Measurements from ENCODE around the gene RYR2. TPM values are rescaled to one million over a fixed set of nuclear protein-coding genes. Genes with fewer than 3 reads are reported as not detected.

RYR2 gene
- total RNA-seq, 6 donors from 2014 or later = 1.8 to 23.0 (median 3.7) TPM

DNA sequence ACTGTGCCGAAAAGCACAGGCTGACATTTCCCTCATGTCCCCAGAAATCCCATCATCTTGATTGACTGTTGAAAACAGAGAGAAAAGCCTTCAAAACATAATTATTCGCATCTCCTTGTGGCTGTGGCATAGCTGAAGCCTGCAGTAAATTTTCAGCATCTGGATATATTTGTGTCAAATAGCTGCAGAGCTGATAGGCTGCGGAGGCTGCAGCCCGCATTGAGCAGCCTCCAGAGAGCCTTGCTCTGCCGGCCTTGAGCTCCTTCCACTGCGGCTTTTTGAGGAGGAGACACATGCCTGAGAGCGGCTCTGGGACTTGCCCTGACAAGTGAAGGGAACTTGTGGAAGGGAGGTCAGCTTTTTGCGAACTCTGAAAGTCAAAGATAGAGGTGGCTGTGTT is 144.7 kb downstream of the RYR2 start:
- WGBS, 2 donors = 65% methylated on average over 6 to 8 of the region's 8 CpGs
- Histone ChIP-seq H3K27ac (no peak overlapping the region), H3K4me1 (no peaks in the 10 kb centered on the region), H3K27me3 (no peaks in the 10 kb centered on the region), H3K9me3 (no peaks in the 10 kb centered on the region), H3K4me3 (no peak overlapping the region), H3K36me3 (no peaks in the 10 kb centered on the region)
- TF ChIP-seq EP300 (IDR thresholded peaks at IDR 0.05) (no peak), POLR2A (IDR thresholded peaks at IDR 0.05) (no peak), POLR2AphosphoS5 (IDR thresholded peaks at IDR 0.05) (no peak)
- TF ChIP-seq, protein P1, sequence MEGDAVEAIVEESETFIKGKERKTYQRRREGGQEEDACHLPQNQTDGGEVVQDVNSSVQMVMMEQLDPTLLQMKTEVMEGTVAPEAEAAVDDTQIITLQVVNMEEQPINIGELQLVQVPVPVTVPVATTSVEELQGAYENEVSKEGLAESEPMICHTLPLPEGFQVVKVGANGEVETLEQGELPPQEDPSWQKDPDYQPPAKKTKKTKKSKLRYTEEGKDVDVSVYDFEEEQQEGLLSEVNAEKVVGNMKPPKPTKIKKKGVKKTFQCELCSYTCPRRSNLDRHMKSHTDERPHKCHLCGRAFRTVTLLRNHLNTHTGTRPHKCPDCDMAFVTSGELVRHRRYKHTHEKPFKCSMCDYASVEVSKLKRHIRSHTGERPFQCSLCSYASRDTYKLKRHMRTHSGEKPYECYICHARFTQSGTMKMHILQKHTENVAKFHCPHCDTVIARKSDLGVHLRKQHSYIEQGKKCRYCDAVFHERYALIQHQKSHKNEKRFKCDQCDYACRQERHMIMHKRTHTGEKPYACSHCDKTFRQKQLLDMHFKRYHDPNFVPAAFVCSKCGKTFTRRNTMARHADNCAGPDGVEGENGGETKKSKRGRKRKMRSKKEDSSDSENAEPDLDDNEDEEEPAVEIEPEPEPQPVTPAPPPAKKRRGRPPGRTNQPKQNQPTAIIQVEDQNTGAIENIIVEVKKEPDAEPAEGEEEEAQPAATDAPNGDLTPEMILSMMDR (IDR thresholded peaks at IDR 0.05) = no peak
- DNase-seq (no peak), ATAC-seq (ENCODE audit: low FRiP score in 2 of 2) (no peak)

DNA sequence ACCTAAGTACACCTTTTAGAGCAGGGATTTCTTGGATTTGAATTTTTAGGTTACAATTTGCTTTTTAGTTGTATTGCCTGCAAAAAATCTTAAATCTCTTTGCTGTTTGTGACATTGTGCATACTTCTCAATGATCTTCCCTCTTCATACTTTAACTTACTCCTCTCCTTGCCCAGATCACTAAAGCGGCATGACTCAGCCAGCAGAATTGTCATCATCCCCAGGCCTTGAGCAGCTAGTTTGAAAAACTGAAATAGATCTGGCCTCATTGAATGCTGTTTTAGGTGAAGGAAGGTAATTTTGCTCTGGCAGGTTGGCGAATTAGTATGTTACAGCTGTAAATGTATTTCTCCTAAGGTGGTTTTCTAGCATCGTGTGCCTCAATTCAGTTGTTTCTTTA is 145.9 kb downstream of the RYR2 start:
- TF ChIP-seq, protein P1 (IDR thresholded peaks at IDR 0.05) = no peak
- TF ChIP-seq POLR2A (IDR thresholded peaks at IDR 0.05) (no peak), POLR2AphosphoS5 (IDR thresholded peaks at IDR 0.05) (no peak), EP300 (IDR thresholded peaks at IDR 0.05) (no peak)
- DNase-seq = no peak
- no peaks in the 10 kb centered on the region for H3K4me1 ChIP-seq
- H3K4me3 ChIP-seq = no peak overlapping the region
- WGBS, 2 donors = 91 to 92% methylated on average over 3 of the region's 3 CpGs
- H3K27me3 ChIP-seq = no peaks in the 10 kb centered on the region
- H3K36me3 ChIP-seq = no peaks in the 10 kb centered on the region
- ATAC-seq (ENCODE audit: low FRiP score in 2 of 2) = no peak
- no peak overlapping the region for H3K27ac ChIP-seq
- H3K9me3 ChIP-seq = no peaks in the 10 kb centered on the region

DNA sequence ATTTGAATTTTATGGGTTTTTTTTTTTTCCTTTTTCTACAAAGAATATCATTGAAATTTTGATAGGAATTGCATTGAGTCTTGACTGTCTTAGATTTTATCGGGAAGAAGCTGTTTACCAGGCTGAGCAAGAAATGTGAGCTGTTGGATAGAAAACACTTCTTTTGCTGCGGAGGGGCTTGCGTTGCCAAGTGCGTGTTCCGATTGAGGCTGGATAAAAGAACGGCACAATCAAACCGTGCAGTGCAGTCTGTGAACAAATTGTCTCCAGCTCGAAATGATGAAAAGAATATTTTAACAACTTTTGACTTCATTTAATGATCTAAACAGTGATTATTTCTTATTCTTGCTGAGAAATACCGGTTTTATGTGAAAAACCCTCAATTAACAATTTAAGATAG is 149.4 kb downstream of the RYR2 start:
- Histone ChIP-seq H3K9me3 (no peaks in the 10 kb centered on the region), H3K4me1 (no peaks in the 10 kb centered on the region), H3K4me3 (no peak overlapping the region), H3K27ac (no peak overlapping the region), H3K27me3 (no peaks in the 10 kb centered on the region), H3K36me3 (no peaks in the 10 kb centered on the region)
- no peak for DNase-seq
- 95% methylated on average over 9 of the region's 9 CpGs for WGBS, 2 donors
- ATAC-seq (ENCODE audit: low FRiP score in 2 of 2) = no peak
- TF ChIP-seq, protein P1 (IDR thresholded peaks at IDR 0.05) = no peak
- TF ChIP-seq POLR2AphosphoS5 (IDR thresholded peaks at IDR 0.05) (no peak), POLR2A (IDR thresholded peaks at IDR 0.05) (no peak), EP300 (IDR thresholded peaks at IDR 0.05) (no peak)

DNA sequence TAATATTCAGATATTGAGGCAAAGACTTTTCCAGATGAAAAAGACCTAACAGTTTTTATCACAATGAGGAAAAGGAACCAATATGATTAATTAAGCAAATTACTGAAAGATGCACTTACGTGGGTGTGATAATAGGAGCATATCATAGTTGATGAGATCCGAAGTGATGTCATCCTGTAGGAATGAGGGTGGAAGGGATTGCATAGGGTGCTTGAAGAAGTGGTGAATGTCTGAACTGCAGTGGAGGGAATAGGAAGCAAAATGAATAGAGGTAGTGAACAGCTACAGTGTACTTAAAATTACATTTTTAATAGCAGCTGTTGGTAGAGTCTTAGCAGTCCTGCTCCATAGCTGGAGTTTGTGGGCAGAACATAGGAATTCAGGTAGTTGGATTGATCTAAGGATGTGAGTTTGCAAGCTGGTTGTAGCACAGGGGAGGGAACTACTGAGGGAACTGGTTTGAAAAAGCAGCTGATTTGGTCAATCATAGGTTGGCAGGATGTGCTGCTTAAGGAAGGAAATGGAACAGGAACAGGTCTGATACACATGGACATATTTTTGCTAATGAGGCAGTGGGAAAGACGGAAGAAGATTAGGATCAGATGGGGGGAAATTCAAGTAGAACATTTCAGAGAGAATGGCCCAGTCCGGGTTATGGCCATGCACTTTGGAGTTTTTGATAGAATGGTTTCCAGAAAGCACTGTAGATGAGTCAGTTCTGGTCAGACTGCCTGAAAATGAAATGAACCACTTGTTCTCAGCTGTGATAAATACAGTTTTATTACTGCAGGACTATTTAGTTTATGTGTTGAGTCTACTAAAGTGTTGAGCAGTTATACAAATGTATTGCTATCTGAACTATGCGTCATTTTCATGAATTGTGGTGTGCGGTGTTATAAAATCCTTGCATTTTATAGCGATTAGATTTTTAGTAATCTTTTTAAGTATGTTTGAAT is 155.8 kb downstream of the RYR2 start:
- peak; percentile 12 to 34 for ATAC-seq (ENCODE audit: low FRiP score in 2 of 2)
- 66 to 70% methylated on average over 7 of the region's 7 CpGs for WGBS, 2 donors
- Histone ChIP-seq H3K27ac (no peak overlapping the region), H3K9me3 (no peaks in the 10 kb centered on the region), H3K27me3 (no peaks in the 10 kb centered on the region), H3K36me3 (no peaks in the 10 kb centered on the region), H3K4me3 (no peak overlapping the region), H3K4me1 (no peaks in the 10 kb centered on the region)
- no peak for DNase-seq
- TF ChIP-seq, protein P1 (IDR thresholded peaks at IDR 0.05) = no peak
- no peak for TF ChIP-seq EP300 (IDR thresholded peaks at IDR 0.05)
- TF ChIP-seq POLR2A (IDR thresholded peaks at IDR 0.05) = no peak
- no peak for TF ChIP-seq POLR2AphosphoS5 (IDR thresholded peaks at IDR 0.05)
